GM19239 (cell line): ENCODE data around the gene NTF3.

ENCODE experiments used
- DNase-seq: peaks from one replicate; pipeline ENCODE4 v3.0.0; 2011; ENCODE audit warnings: low spot score; ENCODE audit not compliant: insufficient read length
- FAIRE-seq: peaks from 2 replicates; lab custom pipeline; 2011; peaks lifted over from hg19 to GRCh38; lab: Jason Lieb, UNC

NTF3 gene

DNA sequence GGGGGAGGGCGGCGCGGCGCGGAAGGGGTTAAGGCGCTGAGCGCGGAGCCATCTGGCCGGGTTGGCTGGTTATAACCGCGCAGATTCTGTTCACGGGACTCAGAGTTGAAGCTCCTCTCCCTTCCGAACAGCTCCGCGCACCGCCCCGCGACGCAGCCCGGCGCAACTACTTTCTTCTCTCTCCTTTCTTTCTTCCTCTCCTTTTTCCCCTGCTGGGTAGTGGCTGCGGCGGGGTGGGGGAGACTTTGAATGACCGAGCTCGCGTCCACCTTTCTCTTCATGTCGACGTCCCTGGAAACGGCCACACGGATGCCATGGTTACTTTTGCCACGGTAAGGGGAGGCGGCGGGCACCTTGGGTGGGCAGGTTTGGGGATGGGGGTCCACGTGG is at the start of gene NTF3:
Gene NTF3, plus strand, starts transcription at position 98 of the 390 bp plus-strand sequence. Its CDS starts 217 bp downstream, at position 315.
- FAIRE-seq (no peak), DNase-seq (no peak)

DNA sequence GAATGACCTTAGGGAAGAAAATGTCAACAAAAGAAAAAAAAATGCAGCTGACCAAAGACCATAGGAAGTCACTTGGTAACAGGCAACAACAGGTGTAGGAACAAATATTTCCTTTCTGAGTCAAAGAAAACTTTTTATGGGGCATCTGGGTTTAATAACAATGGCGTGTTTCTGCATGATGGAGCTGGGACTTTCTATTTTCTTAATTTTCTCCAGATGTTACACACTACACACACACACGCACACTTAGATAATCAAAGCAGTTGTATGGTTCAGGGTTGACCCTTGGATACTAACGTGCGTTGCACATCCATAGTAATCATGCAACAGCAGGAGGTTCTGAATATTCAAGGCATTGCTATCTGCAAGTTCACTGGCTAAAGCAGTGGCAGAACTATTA is 47.9 kb upstream of the NTF3 start:
- no peak for FAIRE-seq
- no peak for DNase-seq

DNA sequence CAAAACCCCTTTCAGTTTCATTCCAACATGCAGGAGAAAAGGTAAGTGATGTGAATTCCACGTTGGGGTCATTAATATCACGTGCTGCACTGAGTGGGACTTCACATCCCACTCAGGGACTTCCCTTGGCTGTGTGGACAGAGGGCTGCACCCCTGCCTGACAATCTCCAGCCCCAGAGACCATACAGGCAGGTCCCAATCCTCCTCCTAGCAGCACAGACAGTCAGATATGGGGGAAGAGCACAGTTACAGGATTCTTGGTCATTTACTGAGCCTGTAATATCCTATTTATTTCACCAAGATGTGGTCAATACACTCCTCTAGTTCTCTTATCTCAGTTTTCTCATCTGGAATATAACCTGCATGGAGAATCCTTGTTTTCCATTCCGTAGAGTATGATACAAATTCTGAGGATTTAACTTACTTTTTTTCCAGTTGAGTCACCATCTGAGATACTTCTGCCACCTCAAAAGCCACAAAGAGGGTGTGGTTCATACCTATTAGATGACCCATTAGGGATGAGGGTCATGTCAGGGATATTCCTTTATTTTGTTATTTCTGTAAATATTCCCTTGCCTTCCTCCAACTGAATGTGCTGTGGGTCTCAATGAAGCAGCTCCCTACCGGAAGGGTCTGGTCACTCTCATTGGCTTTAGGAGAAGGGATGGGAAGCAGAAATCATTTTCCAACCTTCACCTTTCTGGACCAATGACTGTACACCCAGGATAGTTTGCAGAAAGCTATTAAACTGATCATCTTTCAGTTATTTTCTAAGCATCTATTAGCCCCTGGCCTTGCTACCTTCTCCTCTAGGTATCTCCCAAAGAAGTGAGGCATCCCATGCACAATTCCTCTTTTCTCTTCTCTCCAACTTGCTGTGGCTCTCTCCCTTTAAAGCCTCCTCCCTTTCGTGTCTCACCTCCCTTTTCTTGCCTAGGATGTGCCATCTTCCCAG is 43.0 kb upstream of the NTF3 start:
- no peak for DNase-seq

DNA sequence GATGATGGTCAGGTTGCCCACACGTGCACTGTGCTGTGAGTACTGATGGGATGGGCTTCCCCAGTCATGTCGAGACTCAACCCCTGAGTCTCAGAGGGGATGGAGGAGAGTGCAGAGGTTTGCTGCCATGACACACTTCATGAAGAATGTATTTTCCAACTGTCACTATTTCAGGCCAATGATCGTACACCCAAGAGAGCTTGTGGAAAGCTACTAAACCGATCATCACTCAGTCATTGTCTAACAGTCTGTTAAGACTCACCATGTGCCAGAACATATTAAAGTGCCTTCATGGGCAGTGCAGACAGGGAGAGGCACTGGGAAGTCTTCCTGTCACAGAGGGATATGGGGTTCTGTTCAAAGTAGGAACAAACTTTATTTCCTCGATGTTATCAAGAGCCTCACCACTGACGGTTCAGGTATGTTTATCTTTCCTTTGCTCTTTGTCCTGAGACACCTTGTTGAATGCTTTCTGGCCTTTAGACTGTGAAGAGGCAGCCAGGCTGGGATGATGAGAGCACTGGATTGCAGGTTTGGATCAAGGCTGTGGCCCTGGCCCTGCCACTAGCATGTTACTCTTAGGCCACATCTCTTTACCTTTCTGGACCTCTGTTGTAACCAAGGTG is 41.6 kb upstream of the NTF3 start:
- FAIRE-seq: no peak
- DNase-seq: no peak

More for the DNA sequence above, 43.0 kb upstream of the NTF3 start:
- no peak for FAIRE-seq

DNA sequence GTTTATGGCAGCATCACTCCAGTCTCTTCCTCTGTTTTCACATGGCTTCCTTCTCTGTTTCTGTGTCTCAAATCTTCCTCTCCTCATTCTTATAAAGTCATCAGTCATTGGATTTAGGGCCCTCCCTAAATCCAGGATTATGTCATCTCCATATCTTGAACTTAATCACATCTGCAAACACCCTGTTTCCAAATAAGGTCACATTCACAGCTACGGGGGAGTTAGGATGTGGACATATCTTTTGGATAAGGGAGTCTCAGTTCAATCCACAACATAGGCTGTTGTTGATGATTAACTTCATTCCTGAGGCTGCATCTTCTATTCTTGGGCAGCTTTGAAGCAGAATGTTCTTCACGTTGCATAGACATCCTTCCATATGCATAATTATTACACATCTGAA is 40.3 kb upstream of the NTF3 start:
- FAIRE-seq (no peak), DNase-seq (no peak)

DNA sequence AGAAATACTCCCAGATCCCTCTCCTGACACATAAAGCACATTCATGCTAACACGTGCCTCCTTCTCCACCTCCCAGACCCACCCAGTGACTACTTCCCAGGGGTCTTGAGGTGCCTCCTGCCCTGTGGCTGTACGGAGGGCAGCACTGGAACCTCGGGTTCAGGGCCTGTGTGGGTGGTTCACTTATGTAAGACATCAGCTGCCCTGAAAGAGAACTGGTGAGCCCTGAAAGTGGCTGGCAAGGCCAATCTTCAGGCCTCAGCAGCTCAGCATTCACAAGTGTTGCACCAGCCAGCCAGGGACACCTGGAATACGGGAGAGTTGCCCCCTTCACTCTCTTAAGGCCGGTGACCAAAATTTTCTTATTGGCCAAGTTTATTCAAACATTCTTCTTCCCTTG is 38.9 kb upstream of the NTF3 start:
- DNase-seq (no peak), FAIRE-seq (no peak)

DNA sequence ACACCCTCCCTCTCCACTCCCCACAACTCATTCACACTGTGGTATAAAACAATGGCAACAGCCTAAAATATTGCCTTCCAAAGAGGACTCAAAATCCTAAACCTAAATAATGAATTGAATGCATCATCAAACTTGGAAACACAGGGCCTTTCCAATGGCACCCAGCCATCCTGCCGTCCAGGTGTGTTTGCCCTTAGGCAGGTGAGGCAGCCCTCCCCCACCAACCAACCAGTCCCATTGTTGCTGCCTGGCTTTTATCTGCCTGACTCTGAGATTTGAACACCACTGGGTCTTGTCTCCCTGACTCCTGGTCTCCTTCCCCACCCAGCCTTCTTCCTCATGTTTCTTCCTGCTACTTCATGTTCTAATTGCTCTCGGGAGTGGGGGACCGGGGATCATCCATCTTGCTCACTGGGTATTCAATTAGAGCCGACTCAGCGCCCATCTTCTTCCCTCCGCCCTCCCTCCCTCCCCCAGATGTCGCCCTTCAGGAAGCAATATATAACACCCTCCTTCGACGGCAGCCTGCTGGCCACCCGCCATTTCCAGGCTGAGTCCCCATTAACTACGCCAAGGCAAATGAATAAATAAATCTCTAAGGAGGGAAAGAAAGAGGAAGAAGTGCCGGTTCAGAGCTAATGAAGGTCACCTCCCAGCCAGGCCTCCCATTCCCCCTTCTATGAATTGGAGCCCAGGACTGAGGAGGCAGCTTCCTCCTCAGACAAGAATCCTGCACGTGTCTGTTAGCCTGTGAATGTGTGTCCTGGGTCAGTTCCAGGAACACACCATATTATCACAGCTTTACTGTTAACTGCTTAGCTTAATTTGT is 36.3 kb upstream of the NTF3 start:
- DNase-seq: no peak
- FAIRE-seq: no peak

DNA sequence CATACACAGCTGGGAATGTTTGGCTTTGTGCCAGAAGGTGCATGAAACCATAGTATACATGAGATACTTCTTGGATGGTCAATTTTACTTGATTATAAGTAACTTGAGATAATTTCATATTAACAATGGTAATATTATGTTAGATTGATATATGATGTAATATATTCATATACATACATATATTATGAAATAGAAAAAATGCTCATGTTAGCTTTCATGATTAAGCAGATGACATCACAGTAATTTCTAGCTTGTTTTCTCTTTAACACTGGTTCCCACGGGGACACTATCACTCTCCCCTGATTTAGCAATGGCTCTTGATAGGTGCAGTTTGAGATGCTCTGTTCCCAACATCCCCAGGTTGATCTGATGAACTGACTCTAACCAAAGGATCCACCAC is 35.4 kb upstream of the NTF3 start:
- no peak for FAIRE-seq
- DNase-seq: no peak

DNA sequence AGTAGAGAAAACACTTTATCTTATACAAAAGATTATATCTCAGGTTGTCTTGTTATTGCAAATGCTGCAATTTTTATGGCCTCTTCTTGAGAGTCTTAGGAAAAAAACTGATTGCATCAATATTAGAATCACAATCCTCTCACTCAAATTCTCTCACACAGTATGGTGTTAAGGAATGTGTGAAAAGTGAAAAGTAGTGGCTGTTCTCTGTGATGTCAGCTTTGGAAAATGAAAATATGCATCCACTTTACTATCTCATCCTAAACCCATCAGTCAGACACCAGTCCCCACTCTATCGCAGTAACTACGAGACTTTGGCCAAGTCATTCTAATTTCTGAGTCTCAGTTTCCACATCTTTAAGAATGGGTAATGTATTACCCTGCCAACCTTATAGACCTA is 32.6 kb upstream of the NTF3 start:
- no peak for DNase-seq
- no peak for FAIRE-seq

DNA sequence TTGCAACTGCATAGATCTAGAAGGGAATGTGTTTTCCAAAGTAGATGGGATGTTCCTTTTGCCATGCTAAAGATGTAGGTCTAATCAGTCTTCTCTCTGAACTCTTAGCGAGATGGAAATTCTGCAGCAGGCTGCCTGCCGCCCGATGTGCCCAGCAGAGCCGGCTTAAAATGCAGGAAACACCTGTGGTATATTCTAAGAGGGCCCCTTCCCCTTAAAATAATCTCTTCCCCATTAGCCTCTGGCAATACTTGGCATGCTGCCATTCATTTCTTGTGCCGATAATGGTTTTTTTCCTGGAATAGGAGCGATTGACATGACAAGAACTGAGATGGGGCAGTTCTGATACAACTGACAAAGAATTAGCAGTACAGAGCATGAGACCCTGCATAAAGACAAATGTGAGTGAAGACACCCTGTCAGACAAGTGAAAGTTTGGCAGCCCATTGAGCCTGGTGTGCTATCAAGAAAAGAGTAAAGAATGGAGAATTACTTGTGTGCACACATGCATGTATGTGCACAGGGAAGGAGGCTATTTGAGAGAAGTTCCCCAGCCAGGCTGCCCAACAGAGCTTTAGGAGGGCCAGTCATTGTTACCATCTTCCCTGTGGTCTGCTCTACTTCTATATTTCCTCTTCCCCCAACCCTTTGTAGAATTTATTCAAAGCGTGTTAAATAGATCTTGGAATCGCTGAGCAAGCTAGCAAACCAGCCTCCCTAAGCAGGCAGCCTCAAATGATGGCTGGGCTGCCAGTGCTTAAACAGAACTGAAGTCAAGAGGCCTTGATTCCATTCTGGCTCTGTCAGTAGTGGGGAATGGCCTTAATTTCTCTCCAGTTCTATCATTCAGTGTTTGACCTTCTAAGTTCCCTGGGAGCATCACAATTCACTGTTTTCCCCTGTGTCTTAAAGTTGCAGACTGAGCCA is 29.6 kb upstream of the NTF3 start:
- FAIRE-seq (no peak), DNase-seq (no peak)

DNA sequence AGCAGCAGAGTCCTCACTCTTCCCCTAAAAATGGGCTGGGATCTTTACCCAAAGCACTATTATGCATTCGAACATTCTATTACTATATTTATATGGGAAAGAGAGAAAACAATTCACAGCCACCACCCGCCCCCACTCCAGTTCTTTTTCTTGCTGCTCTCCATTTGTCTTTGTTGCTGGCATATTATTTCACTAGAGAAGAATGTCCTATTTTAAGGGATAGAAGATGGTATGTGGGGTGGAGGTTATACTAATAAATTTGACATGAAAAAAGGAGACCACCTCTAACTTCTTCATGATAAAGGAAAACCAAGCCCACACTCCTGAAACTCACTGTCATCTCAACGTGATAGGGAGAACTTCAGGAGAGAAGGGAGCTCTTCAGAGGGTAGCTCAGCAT is 28.5 kb upstream of the NTF3 start:
- no peak for DNase-seq
- no peak for FAIRE-seq

DNA sequence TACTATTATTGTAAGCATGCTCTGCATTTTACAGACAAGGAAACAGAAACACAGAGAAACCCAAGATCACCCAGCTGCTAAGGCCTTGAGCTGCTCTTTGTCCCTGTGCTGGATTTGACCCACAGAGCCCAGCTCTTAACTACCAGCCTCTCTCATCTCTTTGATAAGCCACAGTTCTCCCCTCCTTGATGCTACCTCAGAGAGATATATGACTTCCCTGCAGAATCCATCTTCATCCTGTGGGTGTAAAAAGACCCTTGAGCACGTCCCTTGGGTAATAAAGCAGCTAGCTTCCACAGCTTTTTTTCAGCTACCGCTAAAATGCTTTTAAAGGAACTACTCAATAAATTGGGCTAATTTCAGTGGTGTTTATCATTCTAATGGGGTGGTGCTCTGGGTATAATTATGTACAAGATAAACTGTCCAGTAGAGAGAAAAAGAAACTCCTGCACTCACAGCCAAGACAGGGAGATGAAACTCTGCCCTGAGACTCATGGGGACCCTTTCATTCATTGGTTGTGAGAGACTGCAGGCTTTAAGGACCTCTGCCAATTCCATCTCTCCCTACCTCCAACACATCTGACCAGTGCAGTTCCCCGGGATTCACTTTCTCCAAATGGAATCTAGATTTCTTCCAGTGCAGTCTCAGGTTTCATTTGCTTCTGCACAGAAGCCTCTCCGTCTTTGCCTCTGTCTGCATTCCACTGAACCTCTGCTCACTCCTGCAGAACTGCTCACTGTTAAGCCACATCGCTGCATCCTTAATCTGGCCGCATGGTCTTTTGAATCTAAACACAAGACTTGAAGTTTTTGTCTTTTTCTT is 24.7 kb upstream of the NTF3 start:
- DNase-seq: no peak
- FAIRE-seq: no peak

DNA sequence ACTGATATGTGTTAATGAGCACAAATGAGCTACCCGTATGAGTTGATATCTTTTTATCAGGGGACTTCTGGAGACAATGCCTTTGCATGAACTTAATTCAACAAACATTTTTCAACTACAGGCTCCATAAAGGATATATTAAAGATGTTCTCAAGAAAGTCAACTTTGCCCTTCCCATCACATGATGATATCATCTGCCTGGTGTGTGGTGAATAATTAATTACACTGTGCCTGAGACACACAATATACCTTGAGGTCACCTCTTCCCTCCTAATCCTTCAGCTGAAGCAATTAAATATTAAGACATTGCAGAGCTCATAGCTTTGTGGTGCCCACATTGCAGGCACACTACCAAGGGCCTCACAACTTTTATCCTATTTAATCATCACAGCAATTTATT is 22.3 kb upstream of the NTF3 start:
- DNase-seq (no peak), FAIRE-seq (no peak)

DNA sequence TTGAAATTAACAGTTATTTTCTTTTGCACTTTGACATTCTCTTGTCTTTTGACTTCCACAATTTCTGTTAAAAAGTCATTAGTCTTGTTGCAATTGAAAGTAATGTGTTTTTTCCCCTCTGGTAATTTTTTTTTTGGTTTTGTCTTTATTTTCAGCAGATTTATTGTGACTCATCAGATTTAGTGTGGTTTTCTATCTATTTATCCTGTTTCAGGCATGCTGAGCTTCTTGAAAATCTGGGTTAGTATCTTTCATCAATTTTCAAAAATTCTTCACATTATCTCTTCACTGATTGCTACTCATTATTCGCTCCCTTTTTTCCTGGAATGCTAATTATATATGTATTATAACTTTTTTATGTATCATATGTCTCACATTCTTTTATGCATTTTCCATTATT is 15.3 kb upstream of the NTF3 start:
- FAIRE-seq (no peak), DNase-seq (no peak)

DNA sequence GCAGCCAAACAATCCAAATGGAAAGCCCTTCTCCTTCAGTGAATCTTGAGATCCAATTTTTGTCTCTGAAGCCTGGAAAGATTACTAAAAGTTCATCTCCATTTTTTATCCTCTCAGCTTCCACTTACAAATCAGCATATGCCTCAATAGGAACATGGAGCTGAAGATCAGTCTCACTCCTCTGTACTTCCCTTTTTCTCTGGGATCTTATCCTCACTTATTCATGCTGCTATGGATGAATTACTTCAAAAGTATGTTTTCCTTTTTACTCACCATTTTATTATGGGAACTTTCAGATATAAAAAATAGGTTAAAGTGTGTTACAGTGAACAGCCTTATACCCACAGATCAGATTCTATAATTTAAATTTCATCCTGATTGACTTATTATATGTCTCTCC is 14.4 kb upstream of the NTF3 start:
- no peak for DNase-seq
- FAIRE-seq: no peak

DNA sequence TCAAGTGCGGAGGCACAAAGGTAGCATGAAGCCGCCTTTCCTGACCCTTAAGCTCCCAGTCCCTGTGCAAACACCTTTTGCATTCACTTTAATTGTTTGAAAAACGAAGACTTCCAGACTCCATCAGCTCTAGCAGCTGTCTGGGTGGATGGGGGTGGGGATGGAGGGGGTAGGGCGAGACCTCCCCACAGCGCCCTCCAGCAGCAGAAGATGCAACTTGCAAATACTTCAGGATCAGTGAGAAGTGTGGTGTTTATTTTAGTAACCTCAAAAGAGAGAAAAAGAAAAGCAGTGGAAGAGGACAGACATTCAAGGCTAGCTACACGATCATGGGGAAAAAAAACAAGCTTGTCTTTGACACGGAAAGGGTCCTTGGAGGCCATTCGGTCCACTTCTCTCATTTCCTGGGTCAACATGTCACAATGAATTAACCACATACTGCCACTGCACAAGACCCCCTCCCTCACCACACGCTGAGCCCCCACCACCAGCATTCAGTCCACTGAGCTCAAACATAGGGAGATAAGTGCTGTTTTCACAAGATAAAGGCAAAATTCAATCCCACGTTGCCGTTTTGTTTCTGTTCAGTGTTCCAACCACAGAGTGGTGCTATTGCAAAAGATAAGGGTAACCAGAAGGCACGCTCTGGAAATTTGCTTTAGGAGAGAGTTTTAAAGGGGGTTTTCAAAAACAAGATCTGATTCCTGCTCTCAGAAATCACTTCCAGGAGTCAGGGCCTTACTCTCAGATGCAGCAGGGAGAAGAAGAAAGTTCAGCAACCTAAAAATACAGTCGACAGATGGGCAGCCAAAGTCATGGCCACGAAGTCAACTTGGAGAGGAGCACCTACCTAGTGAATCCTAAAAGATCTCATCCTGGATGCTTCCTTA is 3.3 kb upstream of the NTF3 start:
- DNase-seq (no peak), FAIRE-seq (no peak)

DNA sequence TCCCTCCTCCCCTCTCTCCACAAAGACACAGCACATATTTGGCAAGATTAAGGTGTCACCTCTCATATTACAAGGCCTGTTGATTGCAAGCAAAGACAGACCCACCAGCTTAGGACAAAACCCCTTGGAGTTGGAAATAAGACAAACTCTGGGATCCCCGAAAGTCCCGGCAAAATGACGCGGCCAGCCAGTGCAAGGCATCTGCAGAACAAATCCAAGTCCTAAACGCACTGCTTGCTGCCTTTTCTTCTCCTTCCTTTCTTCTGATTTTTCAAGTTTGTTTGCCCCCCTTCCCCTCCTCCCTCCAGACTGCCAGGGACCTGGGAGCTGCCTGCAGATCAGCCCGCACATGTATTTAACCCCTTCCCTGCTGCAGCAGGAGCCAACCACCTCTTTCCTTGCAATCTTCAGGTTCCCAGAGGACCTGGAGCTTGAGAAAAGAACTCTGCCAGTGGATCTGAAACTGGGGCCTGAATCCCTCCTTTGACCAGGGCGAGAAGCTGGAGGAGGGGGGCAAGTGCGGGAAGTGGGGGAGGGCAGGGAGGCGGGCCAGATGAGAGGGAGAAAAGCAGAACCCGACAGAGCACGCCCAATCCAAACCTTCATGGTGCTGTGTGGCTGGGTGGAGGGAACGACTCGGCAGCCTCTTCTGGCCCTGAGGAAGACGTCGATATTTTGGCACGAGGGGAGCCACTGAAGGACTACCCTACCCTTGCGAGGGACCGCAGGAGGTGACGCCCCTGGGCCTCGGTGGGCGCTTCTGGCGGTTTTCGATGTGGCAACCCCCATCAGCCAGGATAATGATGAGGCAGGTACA is 2.0 kb upstream of the NTF3 start:
- DNase-seq (no peak), FAIRE-seq (no peak)
